CD4-positive, alpha-beta T cell (primary cell): Measurements from ENCODE around the gene GRIFIN. TPM values are rescaled to one million over a fixed set of nuclear protein-coding genes. Genes with fewer than 3 reads are reported as not detected.

Experiments used
- ATAC-seq: fragments of 200-7000 bp; cut with Tn5 transposase; one replicate; pipeline ENCODE4 v1.10.0; 2022; ENCODE audit warnings: mild to moderate bottlenecking; ENCODE audit not compliant: poor library complexity
- CTCF ChIA-PET: fragments of 350-600 bp; sonication (Branson Sonifier 250); formaldehyde crosslinking; loops from one replicate; lab custom pipeline; 2021; ENCODE audit warnings: antibody characterized with exemption, inconsistent platforms; lab: Charles Lee
- POLR2A ChIA-PET: fragments of 350-600 bp; sonication (Branson Sonifier 250); formaldehyde crosslinking; loops from one replicate; lab custom pipeline; 2021; ENCODE audit warnings: antibody characterized with exemption, inconsistent platforms; lab: Charles Lee
- DNase-seq, 14 experiments: peaks; one replicate each; pipeline ENCODE4 v3.0.0-alpha.2; 2013 to 2020; ENCODE audit warnings: mixed read lengths in 2 of 14
- H3K27ac ChIP-seq, 2 donors: one replicate each; pipeline versions ENCODE4 v1.5.1 to v1.7.0; 2013; ENCODE audit warnings: low read length in 2 of 2, low read depth in 1 of 2, mild to moderate bottlenecking in 1 of 2
- H3K27me3 ChIP-seq, 2 experiments: 1 replicate in 1 of 2; 2 replicates in 1 of 2; pipeline versions ENCODE4 v1.6.1 to v1.7.0; 2013; ENCODE audit warnings: low read length in 2 of 2, control low read depth in 1 of 2, mild to moderate bottlenecking in 1 of 2, moderate library complexity in 1 of 2; ENCODE audit not compliant: insufficient read depth in 2 of 2, control insufficient read depth in 1 of 2
- H3K36me3 ChIP-seq: one replicate; pipeline ENCODE4 v1.6.1; 2013; ENCODE audit warnings: low read length, control low read depth; ENCODE audit not compliant: insufficient read depth
- H3K4me1 ChIP-seq: one replicate; pipeline ENCODE4 v1.6.1; 2013; ENCODE audit warnings: low read length, control low read depth; ENCODE audit not compliant: insufficient read depth
- H3K4me3 ChIP-seq: one replicate; pipeline ENCODE4 v1.5.1; 2013; ENCODE audit warnings: mild to moderate bottlenecking, low read length, moderate library complexity
- H3K9me3 ChIP-seq, 2 experiments: 1 replicate in 1 of 2; 2 replicates in 1 of 2; pipeline versions ENCODE4 v1.6.1 to v1.7.0; 2013; ENCODE audit warnings: low read length in 2 of 2, mild to moderate bottlenecking in 2 of 2, control low read depth in 1 of 2, moderate library complexity in 1 of 2; ENCODE audit not compliant: control insufficient read depth in 1 of 2, insufficient read depth in 1 of 2
- H3K27ac Mint-ChIP-seq: one replicate; pipeline ENCODE4 v1.8.0; 2020; ENCODE audit warnings: mixed read lengths
- H3K27me3 Mint-ChIP-seq: one replicate; pipeline ENCODE4 v1.8.0; 2021; ENCODE audit warnings: mixed read lengths
- H3K36me3 Mint-ChIP-seq: one replicate; pipeline ENCODE4 v1.8.0; 2021; ENCODE audit warnings: low read depth, mixed read lengths
- H3K4me1 Mint-ChIP-seq: one replicate; pipeline ENCODE4 v1.8.0; 2021; ENCODE audit warnings: low read depth, mixed read lengths
- H3K4me3 Mint-ChIP-seq: one replicate; pipeline ENCODE4 v1.8.0; 2020; ENCODE audit warnings: mild to moderate bottlenecking, mixed read lengths
- H3K9me3 Mint-ChIP-seq: one replicate; pipeline ENCODE4 v1.8.0; 2020; ENCODE audit warnings: mixed read lengths
- intact Hi-C, 2 experiments: fragments of 100-400 bp; cut with DNase I in 1 of 2; cut with micrococcal nuclease in 1 of 2; formaldehyde crosslinking; loops; one replicate each; pipeline versions ENCODE4 v1.15.1 to v1.9.0; 2023 to 2025; cut with DNase I, micrococcal nuclease
- total RNA-seq, 174 experiments: library from RNA in 2 of 174; stranded (reverse) in 2 of 174; gene quantifications; one replicate each; pipeline ENCODE4 v1.2.3 and lab custom pipeline; 2021 to 2026
- TF ChIP-seq, protein P1 (sequence below): fragments of 200-600 bp; IDR thresholded peaks from one replicate; pipeline ENCODE4 v1.8.0; 2022; ENCODE audit warnings: antibody characterized with exemption, mild to moderate bottlenecking

The GRIFIN gene
- total RNA-seq, 2 experiments from 2014 or later = not detected

DNA sequence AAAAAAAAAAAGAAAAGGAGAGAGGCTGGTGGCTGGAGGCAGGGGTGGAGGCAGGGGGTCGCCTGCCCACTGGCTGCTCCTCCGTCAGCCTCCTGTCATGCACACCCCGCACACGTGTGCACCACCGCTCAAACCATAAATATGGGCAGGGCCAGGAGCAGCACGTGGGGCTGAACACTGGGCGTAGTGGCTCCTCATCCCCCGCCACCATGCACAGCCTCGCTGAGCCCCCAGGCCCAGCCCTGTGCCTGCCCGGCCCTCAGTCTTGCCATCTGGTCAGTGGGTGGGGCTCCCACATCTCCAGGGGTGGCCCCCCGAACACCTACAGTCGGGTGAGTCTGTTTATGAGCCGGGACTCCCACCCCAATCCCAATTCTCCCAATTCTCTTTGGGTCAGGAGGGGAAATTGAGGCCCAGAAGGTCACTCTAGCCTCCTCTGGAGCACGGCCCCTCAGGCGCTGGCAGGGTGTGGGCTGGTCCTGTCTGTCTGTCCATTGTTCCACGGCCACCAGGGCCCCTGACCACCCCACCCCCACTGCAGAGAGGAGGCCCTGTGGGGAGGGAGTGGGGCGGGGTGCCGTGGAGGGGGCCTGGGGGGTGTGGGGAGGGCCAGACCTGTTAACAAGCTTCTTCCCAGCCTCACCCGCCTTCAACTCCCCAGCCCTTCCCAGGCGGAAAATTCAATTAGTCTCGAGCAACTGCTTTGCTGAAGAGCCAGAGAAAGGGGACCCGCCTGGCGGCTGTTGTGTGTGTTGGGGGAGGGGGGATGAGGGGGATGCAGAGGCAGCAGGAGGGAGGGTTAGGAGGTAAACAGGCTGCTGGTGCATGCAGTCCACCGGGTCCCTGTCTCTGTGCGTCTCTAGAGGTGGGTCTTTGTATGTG is 19.5 kb upstream of the GRIFIN start:
- no peak overlapping the region for H3K4me3 Mint-ChIP-seq
- no peak for ATAC-seq
- POLR2A ChIA-PET = no interaction called here

DNA sequence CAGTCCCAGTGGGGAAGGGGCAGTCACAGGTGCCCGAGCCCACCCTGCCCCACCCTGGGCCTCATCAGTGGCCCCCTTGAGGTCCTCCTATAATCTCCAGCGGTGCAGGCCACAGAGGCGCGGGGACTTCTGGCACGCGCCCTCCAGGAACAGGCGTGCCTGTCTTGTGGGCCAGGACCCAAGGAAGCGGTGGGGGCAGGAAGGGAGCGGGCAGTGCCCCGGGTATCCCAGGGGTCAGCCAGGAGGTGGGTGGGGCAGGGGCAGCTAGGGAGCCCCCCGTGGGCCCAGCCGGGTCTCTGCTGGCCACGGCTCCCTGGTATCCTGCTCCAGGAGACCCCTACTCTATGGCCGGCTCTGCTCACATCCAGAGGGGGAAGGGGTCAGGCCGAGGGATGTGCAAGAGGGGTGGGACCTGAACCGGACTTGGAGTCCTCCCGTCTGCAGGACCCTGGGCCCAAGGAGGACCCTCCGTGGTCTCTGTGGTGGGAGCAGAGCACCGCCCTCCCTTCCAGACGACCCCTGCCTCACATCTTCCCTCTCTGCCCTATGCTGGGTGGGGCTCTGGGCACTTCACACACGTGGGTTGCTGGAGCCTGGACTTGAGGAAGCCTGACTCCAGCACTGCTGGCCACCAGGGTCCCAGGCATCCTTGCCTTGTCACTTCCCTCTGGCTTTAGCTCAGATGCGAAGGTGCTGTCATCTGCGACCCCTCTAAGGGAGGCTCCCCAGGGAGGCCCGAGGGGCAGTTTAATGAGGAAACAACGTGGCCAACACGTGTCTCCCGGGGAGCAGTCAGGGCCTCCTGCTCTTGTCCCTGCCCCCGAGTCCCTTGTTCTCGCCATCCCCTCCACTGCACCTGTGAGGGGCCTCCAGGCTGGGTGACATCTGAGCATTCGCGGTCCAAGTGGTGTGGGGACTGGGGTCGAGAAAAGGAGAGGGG is 18.3 kb upstream of the GRIFIN start:
- Mint-ChIP-seq H3K4me3 (no peak overlapping the region), H3K4me1 (no peaks in the 10 kb centered on the region), H3K36me3 (no peaks in the 10 kb centered on the region), H3K27me3 (peaks cover 5% of the 10 kb centered on the region), H3K9me3 (no peaks in the 10 kb centered on the region), H3K27ac (no peak overlapping the region)
- CTCF ChIA-PET = interaction anchor here (0.7 kb wide), 1 partner anchor 26 kb away, joined by 3 read pairs; no protein-coding TSS in a partner anchor
- intact Hi-C loops = no loop called here
- no peak overlapping the region for H3K4me3 ChIP-seq
- POLR2A ChIA-PET = no interaction called here
- TF ChIP-seq, protein P1, sequence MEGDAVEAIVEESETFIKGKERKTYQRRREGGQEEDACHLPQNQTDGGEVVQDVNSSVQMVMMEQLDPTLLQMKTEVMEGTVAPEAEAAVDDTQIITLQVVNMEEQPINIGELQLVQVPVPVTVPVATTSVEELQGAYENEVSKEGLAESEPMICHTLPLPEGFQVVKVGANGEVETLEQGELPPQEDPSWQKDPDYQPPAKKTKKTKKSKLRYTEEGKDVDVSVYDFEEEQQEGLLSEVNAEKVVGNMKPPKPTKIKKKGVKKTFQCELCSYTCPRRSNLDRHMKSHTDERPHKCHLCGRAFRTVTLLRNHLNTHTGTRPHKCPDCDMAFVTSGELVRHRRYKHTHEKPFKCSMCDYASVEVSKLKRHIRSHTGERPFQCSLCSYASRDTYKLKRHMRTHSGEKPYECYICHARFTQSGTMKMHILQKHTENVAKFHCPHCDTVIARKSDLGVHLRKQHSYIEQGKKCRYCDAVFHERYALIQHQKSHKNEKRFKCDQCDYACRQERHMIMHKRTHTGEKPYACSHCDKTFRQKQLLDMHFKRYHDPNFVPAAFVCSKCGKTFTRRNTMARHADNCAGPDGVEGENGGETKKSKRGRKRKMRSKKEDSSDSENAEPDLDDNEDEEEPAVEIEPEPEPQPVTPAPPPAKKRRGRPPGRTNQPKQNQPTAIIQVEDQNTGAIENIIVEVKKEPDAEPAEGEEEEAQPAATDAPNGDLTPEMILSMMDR = no peak
- peaks cover 12% of the 10 kb centered on the region for H3K4me1 ChIP-seq
- H3K36me3 ChIP-seq = no peaks in the 10 kb centered on the region
- H3K27me3 ChIP-seq = peaks cover 5 to 14% of the 10 kb centered on the region in 2 experiments
- H3K9me3 ChIP-seq = peaks cover 0 to 16% of the 10 kb centered on the region in 2 experiments
- ATAC-seq (no peak), DNase-seq (no peak)
- H3K27ac ChIP-seq = no peak overlapping the region

More for the DNA sequence above, 19.5 kb upstream of the GRIFIN start:
- Mint-ChIP-seq H3K4me1 (no peaks in the 10 kb centered on the region), H3K27me3 (peaks cover 5% of the 10 kb centered on the region), H3K36me3 (no peaks in the 10 kb centered on the region), H3K9me3 (no peaks in the 10 kb centered on the region), H3K27ac (no peak overlapping the region)
- Histone ChIP-seq H3K36me3 (no peaks in the 10 kb centered on the region), H3K4me1 (peaks cover 12% of the 10 kb centered on the region), H3K4me3 (no peak overlapping the region), H3K9me3 (peaks cover 0 to 16% of the 10 kb centered on the region in 2 experiments), H3K27me3 (peaks cover 5 to 14% of the 10 kb centered on the region in 2 experiments), H3K27ac (no peak overlapping the region)
- intact Hi-C loops = no loop called here
- TF ChIP-seq, protein P1 = no peak
- CTCF ChIA-PET = interaction anchor here (0.7 kb wide), 1 partner anchor 25 kb away, joined by 3 read pairs; no protein-coding TSS in a partner anchor
- DNase-seq = no peak
